Sigmoid colon (tissue), 7 donors: ENCODE data around the gene SLC30A10. TPM values are rescaled to one million over a fixed set of nuclear protein-coding genes. Genes with fewer than 3 reads are reported as not detected.
"Not testable (repeated sequence)": the region's sequence is repeated elsewhere in the genome, so short reads cannot be mapped to it uniquely, and the experiment has no call there.

Source experiments
- DNase-seq: peaks from one replicate; pipeline ENCODE4 v3.0.0-alpha.2; 2019
- H3K27ac ChIP-seq, 4 donors: fragments of 200-600 bp; sonication (generic); one replicate each; pipeline ENCODE4 v1.5.1; 2016 to 2019; ENCODE audit warnings: mild to moderate bottlenecking in 1 of 4
- H3K27me3 ChIP-seq, 3 donors: fragments of 200-600 bp; sonication (generic); one replicate each; pipeline ENCODE4 v1.5.1; 2019; ENCODE audit warnings: mild to moderate bottlenecking in 1 of 3
- H3K36me3 ChIP-seq, 4 donors: fragments of 200-600 bp; sonication (generic); one replicate each; pipeline ENCODE4 v1.5.1; 2016 to 2019
- H3K4me1 ChIP-seq, 4 donors: fragments of 200-600 bp; sonication (generic); one replicate each; pipeline ENCODE4 v1.5.1; 2017 to 2019
- H3K4me3 ChIP-seq, 4 donors: fragments of 200-600 bp; sonication (generic); one replicate each; pipeline ENCODE4 v1.5.1; 2017 to 2019; ENCODE audit warnings: mild to moderate bottlenecking in 2 of 4, moderate library complexity in 1 of 4
- H3K9me3 ChIP-seq, 4 donors: fragments of 200-600 bp in 3 of 4; sonication (generic) in 3 of 4; one replicate each; pipeline versions ENCODE4 v1.5.1 to v1.6.1; 2013 to 2019
- CTCF ChIP-seq, 4 experiments: fragments of 450-650 bp in 3 of 4; fragments of 200-600 bp in 1 of 4; IDR thresholded peaks; one replicate each; pipeline ENCODE4 v1.5.1; 2016 to 2019; ENCODE audit warnings: antibody characterized with exemption in 4 of 4, mild to moderate bottlenecking in 3 of 4, moderate library complexity in 2 of 4
- EP300 ChIP-seq, 4 donors: sonication (generic); formaldehyde crosslinking; IDR thresholded peaks; one replicate each; pipeline ENCODE4 v1.6.1; 2017; ENCODE audit warnings: antibody characterized with exemption in 4 of 4
- POLR2A ChIP-seq, 2 donors: fragments of 450-650 bp; IDR thresholded peaks; one replicate each; pipeline ENCODE4 v1.6.1; 2016; ENCODE audit warnings: antibody characterized with exemption in 2 of 2, mild to moderate bottlenecking in 2 of 2, moderate library complexity in 2 of 2
- POLR2AphosphoS5 ChIP-seq, 4 donors: sonication (generic); formaldehyde crosslinking; IDR thresholded peaks; one replicate each; pipeline ENCODE4 v1.6.1; 2017; ENCODE audit warnings: antibody characterized with exemption in 4 of 4
- WGBS, 2 donors: extraction: QIAGEN DNeasy Blood & Tissue Kit; methylation state at CpG; one replicate each; pipeline ENCODE4 v1.1.7; 2013; 5-methylcytosine and 5-hydroxymethylcytosine counted together
- intact Hi-C: fragments of 100-400 bp; cut with DNase I; formaldehyde crosslinking; loops from one replicate; pipeline ENCODE4 v1.15.1; 2023
- polyA plus RNA-seq, 3 donors: library from polyadenylated mRNA; stranded (reverse); fragments of 200-250 nt; gene quantifications; one replicate each; pipeline ENCODE4 v1.2.3, GENCODE V29; 2013
- small RNA-seq, 3 donors: library from RNA; depleted of rRNA; stranded (forward); fragments of <200 nt; gene quantifications; one replicate each; pipeline ENCODE3, GENCODE V24; 2016
- total RNA-seq, 4 donors: library from RNA; depleted of rRNA; stranded (reverse); fragments of >200 nt; gene quantifications; one replicate each; pipeline ENCODE4 v1.1.0, GENCODE V29; 2016
- donor health status: healthy with polysubstance abuse.
- donor health status: Bipolar disorder and iron deficiency.
- donor health status: healthy.

Gene SLC30A10
- total and polyA plus RNA-seq, 7 donors = 0.68 to 7.9 (median 3.5) TPM; not detected in 3

- no peaks in the 10 kb centered on the region for H3K36me3 ChIP-seq
- no peak for DNase-seq
- H3K27ac ChIP-seq = no peak overlapping the region
- no peaks in the 10 kb centered on the region for H3K4me1 ChIP-seq
- WGBS, 2 donors = 16 to 59% methylated on average over 3 of the region's 3 CpGs
- H3K9me3 ChIP-seq = no peaks in the 10 kb centered on the region
- intact Hi-C loops = no loop called here
- TF ChIP-seq POLR2A (IDR thresholded peaks at IDR 0.05) = no peak
- TF ChIP-seq POLR2AphosphoS5 (IDR thresholded peaks at IDR 0.05) = no peak
- no peak for TF ChIP-seq EP300 (IDR thresholded peaks at IDR 0.05)
- H3K4me3 ChIP-seq = no peak overlapping the region
- H3K27me3 ChIP-seq = no peaks in the 10 kb centered on the region
These were observed 52.5 kb downstream of the SLC30A10 start for GRCh38 chr1:219875860-219876259.

GRCh38 chr1:219872538-219872937, 55.8 kb downstream of the SLC30A10 start:
- H3K4me1 ChIP-seq, H3K36me3 ChIP-seq, intact Hi-C loops, H3K4me3 ChIP-seq, DNase-seq, H3K9me3 ChIP-seq, H3K27ac ChIP-seq, H3K27me3 ChIP-seq: not testable (repeated sequence)
- 73 to 82% methylated on average over 1 of the region's 1 CpG for WGBS, 2 donors

GRCh38 chr1:219871427-219872057, 56.8 kb downstream of the SLC30A10 start:
- no peaks in the 10 kb centered on the region for H3K27me3 ChIP-seq
- intact Hi-C loops = no loop called here
- no peaks in the 10 kb centered on the region for H3K36me3 ChIP-seq
- WGBS, 2 donors = 10 to 45% methylated on average over 3 of the region's 3 CpGs
- no peak overlapping the region for H3K4me3 ChIP-seq
- no peaks in the 10 kb centered on the region for H3K4me1 ChIP-seq
- TF ChIP-seq POLR2AphosphoS5 (IDR thresholded peaks at IDR 0.05) = no peak
- no peak for TF ChIP-seq EP300 (IDR thresholded peaks at IDR 0.05)
- no peak for TF ChIP-seq CTCF (IDR thresholded peaks at IDR 0.05)
- no peak for TF ChIP-seq POLR2A (IDR thresholded peaks at IDR 0.05)
- no peak for DNase-seq
- H3K27ac ChIP-seq = no peak overlapping the region
- H3K9me3 ChIP-seq = no peaks in the 10 kb centered on the region

- DNase-seq, H3K27ac ChIP-seq, H3K27me3 ChIP-seq, H3K4me3 ChIP-seq, intact Hi-C loops, H3K36me3 ChIP-seq, H3K9me3 ChIP-seq, H3K4me1 ChIP-seq: not testable (repeated sequence)
- 77 to 100% methylated on average over 1 of the region's 3 CpGs for WGBS, 2 donors
These were observed 59.7 kb downstream of the SLC30A10 start for GRCh38 chr1:219868615-219869014.

Small RNA genes within 50 kb of the gene (small RNA-seq; reads per million reads assigned to genes)
- 0 reads per million in 3 donors for gene RF00012

Other genes with a start within 250 kb of the SLC30A10 start
- 10 to 100 TPM; 30.5 to 51.0 (median 47.9) TPM for gene EPRS1, start 117.9 kb upstream of the SLC30A10 start, total RNA-seq
- 10 to 100 TPM; 10.8 to 57.5 (median 13.2) TPM for gene EPRS1, start 117.9 kb upstream of the SLC30A10 start, polyA plus RNA-seq
- 10 to 100 TPM; 13.3 to 19.7 (median 16.8) TPM for gene BPNT1, start 161.2 kb upstream of the SLC30A10 start, total RNA-seq
- 10 to 100 TPM; 43.3 to 92.9 (median 52.9) TPM for gene BPNT1, start 161.2 kb upstream of the SLC30A10 start, polyA plus RNA-seq
- gene IARS2, start 165.6 kb upstream of the SLC30A10 start, total RNA-seq = 10 to 100 TPM; 43.7 to 57.1 (median 49.2) TPM
- 10 to 100 TPM; 21.3 to 51.6 (median 24.0) TPM for gene IARS2, start 165.6 kb upstream of the SLC30A10 start, polyA plus RNA-seq